GM19351 (cell line): ENCODE measurements around the gene BORCS8.
"Not testable (repeated sequence)": the region's sequence is repeated elsewhere in the genome, so short reads cannot be mapped to it uniquely, and the experiment has no call there.

Experiments
- ATAC-seq: cut with Tn5 transposase; IDR thresholded peaks from one replicate; pipeline ENCODE4 v1.9.1; 2021; ENCODE audit warnings: mild to moderate bottlenecking, moderate library complexity; ENCODE audit not compliant: unreplicated experiment

The BORCS8 gene

GRCh38 chr19:19151418-19151817 lies 40.5 kb downstream of the BORCS8 start:
- ATAC-seq: peak; percentile 62

GRCh38 chr19:19149435-19149834 lies 42.5 kb downstream of the BORCS8 start:
- ATAC-seq: no peak

DNA sequence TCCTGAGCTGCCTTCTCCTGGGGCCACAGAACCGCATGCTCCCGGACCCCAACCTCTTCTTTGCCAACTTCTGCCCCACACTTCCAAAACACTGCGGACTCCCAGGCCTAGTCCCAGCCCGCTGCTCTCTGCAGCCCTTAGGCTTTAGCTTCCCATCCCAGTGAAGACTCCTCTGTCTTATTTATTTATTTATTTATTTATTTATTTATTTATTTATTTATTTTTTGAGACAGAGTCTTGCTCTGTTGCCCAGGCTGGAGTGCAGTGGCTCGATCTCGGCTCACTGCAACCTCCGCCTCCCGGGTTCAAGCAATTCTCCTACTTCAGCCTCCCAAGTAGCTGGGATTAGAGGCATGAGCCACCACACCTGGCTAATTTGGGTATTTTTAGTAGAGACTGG lies 43.4 kb downstream of the BORCS8 start:
- not testable (repeated sequence) for ATAC-seq

DNA sequence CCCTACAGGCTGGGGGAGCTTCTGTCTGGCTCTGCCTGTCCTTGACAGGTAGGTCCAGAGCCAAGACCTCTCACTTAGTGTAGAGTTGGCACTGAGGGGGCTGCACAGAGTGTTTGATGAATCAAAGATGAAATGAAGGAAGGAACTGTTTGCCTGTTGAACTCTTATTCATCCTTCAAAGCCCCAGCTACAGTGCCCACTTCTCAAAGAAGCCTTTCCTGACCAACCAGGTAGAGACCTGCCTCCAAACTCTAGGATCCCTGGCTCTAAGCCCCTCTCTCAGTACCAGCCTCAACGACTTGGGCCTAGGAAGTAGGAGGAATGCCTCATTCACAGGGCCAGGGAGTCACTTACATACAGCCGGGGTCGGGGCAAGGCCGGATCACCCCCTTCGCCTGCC lies 44.6 kb downstream of the BORCS8 start:
- ATAC-seq: no peak

DNA sequence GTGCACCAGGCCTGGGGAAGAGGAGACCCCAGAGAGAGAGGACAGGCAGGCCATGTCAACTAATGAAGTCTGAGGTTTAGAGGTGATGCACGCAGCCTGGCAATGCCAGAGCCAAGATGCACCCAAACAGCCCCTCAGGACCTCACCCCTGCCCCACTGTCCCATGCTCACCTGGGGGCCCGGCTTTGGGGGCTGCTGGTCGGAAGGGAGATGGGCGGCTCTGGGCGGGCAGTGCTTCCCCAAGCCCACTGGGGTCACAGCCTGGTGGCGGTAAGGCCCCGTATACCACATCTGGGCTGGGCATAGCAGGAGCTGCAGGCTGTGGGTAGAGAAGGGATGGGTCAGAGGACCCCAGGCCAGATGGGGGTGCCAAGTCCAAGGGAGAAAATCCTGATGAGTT lies 45.1 kb downstream of the BORCS8 start:
- ATAC-seq: no peak

- ATAC-seq: no peak
Observed at GRCh38 chr19:19145684-19146608, 46.0 kb downstream of the BORCS8 start.

- ATAC-seq: no peak
Observed at GRCh38 chr19:19145281-19145680, 46.7 kb downstream of the BORCS8 start.

DNA sequence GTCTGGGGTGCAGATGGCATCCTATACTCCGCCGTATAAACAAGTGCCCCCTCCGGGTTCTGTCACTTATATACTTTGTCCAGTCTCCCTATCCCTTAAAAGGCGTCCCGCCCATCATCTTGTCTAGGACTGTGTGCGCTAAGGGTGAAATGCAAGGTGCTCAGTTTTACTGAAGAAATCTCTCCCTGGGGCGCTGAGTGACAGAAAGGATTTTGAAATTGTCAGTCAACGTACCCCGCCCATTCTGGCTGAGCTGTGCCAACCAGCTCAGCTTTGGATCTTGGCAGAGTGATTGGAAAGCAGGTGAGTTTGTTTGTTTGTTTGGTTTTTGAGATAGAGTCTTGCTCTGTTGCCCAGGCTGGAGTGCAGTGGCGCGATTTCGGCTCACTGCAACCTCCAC lies 49.6 kb downstream of the BORCS8 start:
- ATAC-seq: no peak

DNA sequence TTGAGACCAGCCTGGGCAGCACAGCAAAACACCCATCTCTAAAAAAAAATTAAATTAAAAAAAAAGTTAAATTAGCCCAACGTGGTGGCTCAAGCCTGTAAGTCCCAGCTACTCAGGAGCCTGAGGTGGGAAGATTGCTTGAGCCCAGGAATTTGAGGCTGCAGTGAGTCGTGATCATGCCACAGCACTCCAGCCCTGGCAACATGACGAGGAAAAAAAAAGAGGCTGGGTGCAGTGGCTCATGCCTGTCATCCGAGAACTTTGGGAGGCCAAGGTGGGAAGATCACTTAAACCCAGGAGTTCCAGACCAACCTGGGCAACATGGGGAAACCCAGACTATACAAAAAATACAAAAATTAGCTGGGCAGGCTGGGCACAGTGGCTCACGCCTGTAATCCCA lies 51.5 kb downstream of the BORCS8 start:
- no peak for ATAC-seq

GRCh38 chr19:19139876-19140229 lies 52.1 kb downstream of the BORCS8 start:
- no peak for ATAC-seq

GRCh38 chr19:19138109-19138981 lies 53.6 kb downstream of the BORCS8 start, which contains the start of gene TMEM161A:
Gene TMEM161A (minus strand): TSS chr19:19138478. CDS start chr19:19138428, 50 bp downstream.
- peak; percentile 100 for ATAC-seq

GRCh38 chr19:19137556-19138108 lies 54.3 kb downstream of the BORCS8 start:
- no peak for ATAC-seq

DNA sequence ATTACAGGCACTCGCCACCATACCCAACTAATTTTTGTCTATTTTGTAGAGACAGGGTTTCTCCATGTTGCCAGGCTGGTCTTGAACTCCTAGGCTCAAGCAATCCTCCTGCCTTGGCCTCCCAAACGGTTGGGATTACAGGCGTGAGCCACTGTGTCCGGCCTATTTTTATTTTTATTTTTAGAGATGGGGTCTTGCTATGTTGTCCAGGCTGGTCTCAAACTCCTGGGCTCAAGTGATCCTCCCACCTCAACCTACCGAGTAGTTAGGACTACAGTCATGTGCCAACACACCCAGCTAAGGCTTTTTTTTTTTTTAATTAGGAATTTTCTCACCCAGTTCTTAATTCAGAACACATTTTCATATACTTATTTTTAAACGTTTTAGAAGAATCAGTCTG lies 56.2 kb downstream of the BORCS8 start:
- not testable (repeated sequence) for ATAC-seq

DNA sequence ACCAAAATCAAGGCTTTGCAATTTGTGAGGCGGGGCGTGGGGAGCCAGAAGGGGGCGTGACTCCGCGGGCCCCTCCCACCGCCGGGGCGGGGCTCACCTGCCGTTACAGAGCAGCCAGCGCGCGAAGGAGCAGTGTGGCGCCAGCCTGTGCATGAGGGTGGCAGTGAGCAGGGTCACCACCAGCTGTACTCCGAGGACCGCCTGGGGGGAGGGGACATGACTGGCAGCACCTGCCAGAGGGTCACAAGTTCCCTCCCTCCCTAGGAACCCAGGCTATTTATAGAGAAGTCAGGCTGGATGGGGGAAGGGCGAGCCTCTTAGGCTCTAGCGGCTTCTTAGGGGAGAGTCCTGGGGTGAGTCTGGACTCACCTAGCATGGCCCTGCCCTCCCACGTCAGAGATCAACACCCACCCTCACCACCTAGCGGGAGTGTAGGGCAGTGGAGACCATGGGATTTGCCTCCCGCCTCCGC lies 57.2 kb downstream of the BORCS8 start:
- ATAC-seq: no peak

- ATAC-seq: no peak
Observed at GRCh38 chr19:19133985-19134384, 58.0 kb downstream of the BORCS8 start.

GRCh38 chr19:19132912-19133311 lies 59.0 kb downstream of the BORCS8 start:
- ATAC-seq: no peak

DNA sequence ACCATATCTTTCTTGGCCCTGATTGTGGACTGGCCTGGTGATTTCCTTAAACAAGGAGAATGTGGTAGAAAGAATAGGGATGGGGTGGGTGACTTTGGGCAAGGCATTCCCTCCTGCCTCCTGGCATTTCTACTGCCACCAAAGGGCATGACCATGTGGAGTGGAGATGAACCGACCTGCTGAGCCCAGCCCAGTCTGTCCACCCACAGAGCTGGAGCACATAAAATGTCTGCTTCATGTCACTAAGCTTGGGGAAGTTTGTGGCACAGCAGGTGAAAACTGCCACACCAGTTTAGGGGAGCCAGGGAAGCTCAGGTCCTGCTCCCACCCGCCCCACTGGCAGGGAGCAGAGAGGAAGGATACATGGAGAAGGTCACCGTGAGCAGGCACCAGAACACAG lies 60.0 kb downstream of the BORCS8 start:
- ATAC-seq: no peak
